ENCODE measurements around the gene ARAF.

Gene ARAF

GRCh38 chrX:47610511-47610910, 49.5 kb downstream of the ARAF start:
- TF ChIP-seq CTCF (conservative IDR thresholded peaks at IDR 0.05; ENCODE audit: control insufficient read depth, insufficient read depth, low read depth, low read length): no peak
- no peak for DNase-seq (ENCODE audit: low read depth)

GRCh38 chrX:47611489-47611888, 50.5 kb downstream of the ARAF start:
- no peak for TF ChIP-seq CTCF (conservative IDR thresholded peaks at IDR 0.05; ENCODE audit: control insufficient read depth, insufficient read depth, low read depth, low read length)

More at GRCh38 chrX:47610511-47610910, 49.5 kb downstream of the ARAF start:
- no peak overlapping the region for H3K4me3 ChIP-seq (ENCODE audit: control insufficient read depth, low read depth, low read length)

GRCh38 chrX:47611926-47612325, 50.9 kb downstream of the ARAF start:
- TF ChIP-seq CTCF (conservative IDR thresholded peaks at IDR 0.05; ENCODE audit: control insufficient read depth, insufficient read depth, low read depth, low read length): no peak
- H3K4me3 ChIP-seq (ENCODE audit: control insufficient read depth, low read depth, low read length): no peak overlapping the region
- no peak for DNase-seq (ENCODE audit: low read depth)

More at GRCh38 chrX:47611489-47611888, 50.5 kb downstream of the ARAF start:
- no peak overlapping the region for H3K4me3 ChIP-seq (ENCODE audit: control insufficient read depth, low read depth, low read length)
- peak; percentile 6 for DNase-seq (ENCODE audit: low read depth)

GRCh38 chrX:47612418-47612817, 51.4 kb downstream of the ARAF start:
- no peak for DNase-seq (ENCODE audit: low read depth)
- no peak overlapping the region for H3K4me3 ChIP-seq (ENCODE audit: control insufficient read depth, low read depth, low read length)
- TF ChIP-seq CTCF (conservative IDR thresholded peaks at IDR 0.05; ENCODE audit: control insufficient read depth, insufficient read depth, low read depth, low read length): no peak

GRCh38 chrX:47613082-47613481, 52.1 kb downstream of the ARAF start:
- TF ChIP-seq CTCF (conservative IDR thresholded peaks at IDR 0.05; ENCODE audit: control insufficient read depth, insufficient read depth, low read depth, low read length): no peak
- no peak overlapping the region for H3K4me3 ChIP-seq (ENCODE audit: control insufficient read depth, low read depth, low read length)
- no peak for DNase-seq (ENCODE audit: low read depth)

GRCh38 chrX:47614618-47615017, 53.6 kb downstream of the ARAF start:
- TF ChIP-seq CTCF (conservative IDR thresholded peaks at IDR 0.05; ENCODE audit: control insufficient read depth, insufficient read depth, low read depth, low read length): no peak
- no peak for DNase-seq (ENCODE audit: low read depth)
- no peak overlapping the region for H3K4me3 ChIP-seq (ENCODE audit: control insufficient read depth, low read depth, low read length)

GRCh38 chrX:47618923-47619485, 58.0 kb downstream of the ARAF start:
- no peak for TF ChIP-seq CTCF (conservative IDR thresholded peaks at IDR 0.05; ENCODE audit: control insufficient read depth, insufficient read depth, low read depth, low read length)
- no peak overlapping the region for H3K4me3 ChIP-seq (ENCODE audit: control insufficient read depth, low read depth, low read length)
- no peak for DNase-seq (ENCODE audit: low read depth)
